ENCODE measurements around the gene BFSP1.

The BFSP1 gene

DNA sequence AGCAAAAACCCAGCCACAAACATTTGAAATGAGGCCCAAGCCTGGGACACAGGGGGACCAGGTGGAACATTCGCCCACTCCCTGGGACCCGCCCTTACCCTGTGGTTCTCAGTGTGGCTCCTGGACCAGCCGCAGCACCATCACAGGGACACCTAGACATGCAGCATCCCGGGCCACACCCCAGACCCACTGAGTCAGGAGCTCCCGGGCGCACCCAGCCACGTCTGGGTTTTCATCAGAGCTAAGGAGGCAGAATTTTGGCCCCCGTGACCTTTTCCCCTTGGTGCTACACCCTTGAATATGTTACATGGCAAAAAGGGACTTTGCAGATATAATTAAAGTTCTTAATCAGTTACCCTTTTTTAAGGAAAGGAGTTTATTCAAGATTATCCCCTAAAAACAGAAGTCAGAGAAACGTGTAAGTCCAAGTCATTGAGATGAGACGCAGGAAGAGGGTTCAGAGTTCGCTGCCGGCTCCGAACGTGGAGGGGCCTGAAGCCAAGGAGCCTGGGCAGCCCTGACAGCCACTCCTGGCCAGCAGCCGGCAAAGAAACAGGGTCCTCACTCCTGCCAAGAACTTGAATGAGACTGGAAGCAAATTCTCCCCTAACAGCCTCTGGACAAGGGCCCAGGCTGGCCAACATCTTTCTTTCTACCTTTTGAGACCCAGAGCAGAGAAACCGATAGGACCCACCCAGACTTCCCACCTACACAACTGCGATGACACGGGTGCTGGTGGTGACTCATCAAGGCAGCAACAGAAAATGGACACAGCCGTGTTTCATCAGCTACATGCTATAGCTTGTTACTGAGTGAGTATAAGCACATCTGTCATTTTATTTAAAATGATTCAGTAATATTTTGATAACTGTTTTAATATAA, 25.3 kb downstream of the BFSP1 start:
- TF ChIP-seq ZFP30 (CRISPR knock-in tag; IDR thresholded peaks at IDR 0.05) (no peak), ZNF8 (CRISPR knock-in tag; IDR thresholded peaks at IDR 0.05) (no peak), GLIS3 (CRISPR knock-in tag; IDR thresholded peaks at IDR 0.05) (no peak), OSR1 (CRISPR knock-in tag; IDR thresholded peaks at IDR 0.05) (no peak), ZNF70 (CRISPR knock-in tag; IDR thresholded peaks at IDR 0.05) (no peak), CSRNP3 (CRISPR knock-in tag; IDR thresholded peaks at IDR 0.05) (no peak), ZC3H10 (CRISPR knock-in tag; IDR thresholded peaks at IDR 0.05) (no peak), ISL1 (CRISPR knock-in tag; IDR thresholded peaks at IDR 0.05) (no peak), ESRRG (CRISPR knock-in tag; IDR thresholded peaks at IDR 0.05) (no peak), BACH2 (CRISPR knock-in tag; IDR thresholded peaks at IDR 0.05; ENCODE audit: borderline replicate concordance) (no peak), TCF4 (CRISPR knock-in tag; IDR thresholded peaks at IDR 0.05; ENCODE audit: borderline replicate concordance) (no peak)
- TF ChIP-seq, protein P1, sequence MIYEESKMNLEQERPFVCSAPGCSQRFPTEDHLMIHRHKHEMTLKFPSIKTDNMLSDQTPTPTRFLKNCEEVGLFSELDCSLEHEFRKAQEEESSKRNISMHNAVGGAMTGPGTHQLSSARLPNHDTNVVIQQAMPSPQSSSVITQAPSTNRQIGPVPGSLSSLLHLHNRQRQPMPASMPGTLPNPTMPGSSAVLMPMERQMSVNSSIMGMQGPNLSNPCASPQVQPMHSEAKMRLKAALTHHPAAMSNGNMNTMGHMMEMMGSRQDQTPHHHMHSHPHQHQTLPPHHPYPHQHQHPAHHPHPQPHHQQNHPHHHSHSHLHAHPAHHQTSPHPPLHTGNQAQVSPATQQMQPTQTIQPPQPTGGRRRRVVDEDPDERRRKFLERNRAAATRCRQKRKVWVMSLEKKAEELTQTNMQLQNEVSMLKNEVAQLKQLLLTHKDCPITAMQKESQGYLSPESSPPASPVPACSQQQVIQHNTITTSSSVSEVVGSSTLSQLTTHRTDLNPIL (CRISPR knock-in tag; IDR thresholded peaks at IDR 0.05; ENCODE audit: low read depth), result no peak
- ATAC-seq, result peak; percentile 27; the same call in 2 of the 3 replicates

DNA sequence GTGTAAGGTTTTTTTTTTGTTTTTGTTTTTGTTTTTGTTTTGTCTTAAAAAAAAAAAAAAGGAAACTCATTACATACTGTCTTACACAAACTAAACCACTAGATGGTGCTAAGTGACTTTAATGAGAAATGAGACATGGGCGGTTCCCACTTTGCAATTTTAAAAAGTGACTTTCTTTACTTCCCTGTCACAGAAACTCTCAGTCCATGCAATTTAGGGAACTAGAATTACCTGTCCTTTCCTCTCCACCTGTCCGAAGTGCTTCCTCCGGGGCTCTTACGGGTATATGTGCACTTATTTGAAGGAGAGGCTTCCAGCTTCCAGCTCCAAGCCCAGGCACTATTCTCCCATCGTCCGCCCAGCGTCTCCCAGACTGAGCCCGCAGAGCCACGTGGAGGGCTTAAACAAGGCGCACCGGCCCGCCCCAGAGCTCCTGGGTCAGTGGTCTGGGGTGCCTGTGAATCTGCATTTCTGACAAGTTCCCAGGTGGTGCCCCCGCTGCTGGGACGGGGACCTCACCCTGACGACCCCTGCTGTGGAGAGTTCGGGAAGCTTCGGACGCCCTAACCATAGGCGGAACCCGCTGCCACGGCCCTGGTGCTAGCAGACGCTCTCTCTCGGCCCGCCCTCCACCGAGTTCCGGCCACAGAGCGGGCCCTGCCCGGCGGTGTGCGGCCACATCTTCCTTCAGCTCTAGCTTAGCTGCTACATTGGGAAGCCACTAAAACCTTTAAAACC, 26.1 kb downstream of the BFSP1 start:
- TF ChIP-seq PPARA (CRISPR knock-in tag; IDR thresholded peaks at IDR 0.05; ENCODE audit: borderline replicate concordance) (no peak), ZNF70 (CRISPR knock-in tag; IDR thresholded peaks at IDR 0.05) (no peak), PATZ1 (CRISPR knock-in tag; IDR thresholded peaks at IDR 0.05; ENCODE audit: borderline replicate concordance) (no peak), ZFP3 (CRISPR knock-in tag; IDR thresholded peaks at IDR 0.05) (no peak), SNAI2 (CRISPR knock-in tag; IDR thresholded peaks at IDR 0.05) (no peak)
- ATAC-seq, result peak; percentile 80

GRCh38 chr20:17504066-17504897, 26.9 kb downstream of the BFSP1 start:
- TF ChIP-seq PPARA (CRISPR knock-in tag; IDR thresholded peaks at IDR 0.05; ENCODE audit: borderline replicate concordance) (no peak), SNAI2 (CRISPR knock-in tag; IDR thresholded peaks at IDR 0.05) (no peak), CSDC2 (CRISPR knock-in tag; IDR thresholded peaks at IDR 0.05) (no peak), GLIS3 (CRISPR knock-in tag; IDR thresholded peaks at IDR 0.05) (no peak), ZNF8 (CRISPR knock-in tag; IDR thresholded peaks at IDR 0.05) (no peak), ARNTL (CRISPR knock-in tag; IDR thresholded peaks at IDR 0.05; ENCODE audit: borderline replicate concordance, low read depth) (no peak), ESRRG (CRISPR knock-in tag; IDR thresholded peaks at IDR 0.05) (no peak), TCF4 (CRISPR knock-in tag; IDR thresholded peaks at IDR 0.05; ENCODE audit: borderline replicate concordance) (no peak)
- ATAC-seq, result peak; percentile 76

- ATAC-seq, result no peak
Measured at GRCh38 chr20:17503301-17504065, 27.7 kb downstream of the BFSP1 start.

More at GRCh38 chr20:17503301-17504065, 27.7 kb downstream of the BFSP1 start:
- no peak for TF ChIP-seq RARB (CRISPR knock-in tag; IDR thresholded peaks at IDR 0.05)
- no peak for TF ChIP-seq ZC3H10 (CRISPR knock-in tag; IDR thresholded peaks at IDR 0.05)
- TF ChIP-seq CSRNP3 (CRISPR knock-in tag; IDR thresholded peaks at IDR 0.05), result no peak
- TF ChIP-seq TCF4 (CRISPR knock-in tag; IDR thresholded peaks at IDR 0.05; ENCODE audit: borderline replicate concordance), result no peak
- no peak for TF ChIP-seq CSDC2 (CRISPR knock-in tag; IDR thresholded peaks at IDR 0.05)
- no peak for TF ChIP-seq ZFP30 (CRISPR knock-in tag; IDR thresholded peaks at IDR 0.05)
- TF ChIP-seq ZFP3 (CRISPR knock-in tag; IDR thresholded peaks at IDR 0.05), result no peak
- TF ChIP-seq BACH2 (CRISPR knock-in tag; IDR thresholded peaks at IDR 0.05; ENCODE audit: borderline replicate concordance), result no peak
- TF ChIP-seq SNAI2 (CRISPR knock-in tag; IDR thresholded peaks at IDR 0.05), result no peak

All from SK-N-SH treated with all-trans-retinoic acid at 6 μM for 48 hours (cell line).